H1 (cell line): ENCODE results near the gene RFPL2. TPM values are rescaled to one million over a fixed set of nuclear protein-coding genes. Genes with fewer than 3 reads are reported as not detected.
A peak's percentile ranks its signal among the peaks of the same experiment; 100 is the strongest.

Source experiments
- CTCF ChIA-PET: fragments of 300-600 bp; sonication (Branson Sonifier 250); formaldehyde crosslinking; loops from one replicate; lab custom pipeline; 2021; ENCODE audit not compliant: partially characterized antibody; lab: Charles Lee
- POLR2A ChIA-PET: fragments of 300-600 bp; sonication (Branson Sonifier 250); formaldehyde crosslinking; loops from one replicate; lab custom pipeline; 2021; ENCODE audit warnings: inconsistent platforms; ENCODE audit not compliant: partially characterized antibody; lab: Charles Lee
- DNase-seq, 2 experiments: peaks; one replicate each; pipeline versions ENCODE4 v3.0.0 to v3.0.0-alpha.2; 2010 to 2022; ENCODE audit warnings: low spot score in 2 of 2, low read depth in 1 of 2, mixed read lengths in 1 of 2
- FAIRE-seq: peaks from 2 replicates; lab custom pipeline; 2011; peaks lifted over from hg19 to GRCh38; lab: Jason Lieb, UNC
- H2AFZ ChIP-seq: 2 replicates; pipeline ENCODE4 v1.8.1; 2012; ENCODE audit warnings: low read length, inconsistent platforms
- H2AK5ac ChIP-seq: 2 replicates; pipeline ENCODE4 v1.6.1; 2013; ENCODE audit warnings: low read depth, low read length
- H2BK120ac ChIP-seq: replicated peaks from 2 replicates; pipeline ENCODE3; 2013; ENCODE audit warnings: low read depth, low read length, inconsistent platforms
- H2BK12ac ChIP-seq: 2 replicates; pipeline ENCODE4 v1.6.1; 2013; ENCODE audit warnings: low read depth, low read length
- H2BK15ac ChIP-seq: 2 replicates; pipeline ENCODE4 v1.6.1; 2013; ENCODE audit warnings: low read length
- H2BK20ac ChIP-seq: 2 replicates; pipeline ENCODE4 v1.6.1; 2013; ENCODE audit warnings: low read length
- H2BK5ac ChIP-seq: 2 replicates; pipeline ENCODE4 v1.6.1; 2013; ENCODE audit warnings: low read depth, low read length
- H3K14ac ChIP-seq: 2 replicates; pipeline ENCODE4 v1.6.1; 2013; ENCODE audit warnings: inconsistent platforms; ENCODE audit not compliant: insufficient read length
- H3K18ac ChIP-seq: 2 replicates; pipeline ENCODE4 v1.6.1; 2013; ENCODE audit warnings: low read length; ENCODE audit errors: extremely low read depth
- H3K23ac ChIP-seq: 2 replicates; pipeline ENCODE4 v1.6.1; 2013; ENCODE audit warnings: inconsistent platforms; ENCODE audit not compliant: insufficient read length
- H3K23me2 ChIP-seq: 2 replicates; pipeline ENCODE4 v1.6.1; 2013; ENCODE audit warnings: low read depth, low read length
- H3K27ac ChIP-seq: 2 replicates; pipeline ENCODE4 v1.6.1; 2011; ENCODE audit warnings: low read depth, low read length, inconsistent platforms
- H3K27me3 ChIP-seq, 4 experiments: replicated peaks in 1 of 4; 1 replicate in 1 of 4; 2 replicates in 3 of 4; pipeline versions ENCODE4 v1.6.1 to v1.8.1; 2011 to 2013; ENCODE audit warnings: low read length in 3 of 4, mild to moderate bottlenecking in 3 of 4, inconsistent platforms in 2 of 4, mixed read lengths in 2 of 4, moderate library complexity in 1 of 4; ENCODE audit not compliant: control insufficient read depth in 3 of 4, insufficient read depth in 3 of 4; ENCODE audit errors: extremely low read depth in 1 of 4
- H3K36me3 ChIP-seq, 4 experiments: 2 replicates each; pipeline versions ENCODE4 v1.6.1 to v1.8.1; 2011 to 2013; ENCODE audit warnings: mild to moderate bottlenecking in 4 of 4, low read length in 3 of 4, moderate library complexity in 2 of 4, control low read depth in 1 of 4, inconsistent platforms in 1 of 4; ENCODE audit not compliant: insufficient read depth in 4 of 4, control insufficient read depth in 2 of 4
- H3K4ac ChIP-seq: replicated peaks from 2 replicates; pipeline ENCODE3; 2013; ENCODE audit warnings: low read length, low read depth, mixed read lengths, inconsistent platforms; ENCODE audit not compliant: insufficient read length
- H3K4me1 ChIP-seq, 4 experiments: replicated peaks in 1 of 4; 1 replicate in 1 of 4; 2 replicates in 3 of 4; pipeline versions ENCODE4 v1.6.1 to v1.8.1; 2011 to 2013; ENCODE audit warnings: low read length in 3 of 4, inconsistent platforms in 2 of 4, mixed read lengths in 1 of 4; ENCODE audit not compliant: insufficient read depth in 4 of 4, control insufficient read depth in 3 of 4
- H3K4me2 ChIP-seq, 2 experiments: 2 replicates each; pipeline versions ENCODE4 v1.6.1 to v1.8.1; 2011 to 2013; ENCODE audit warnings: low read depth in 2 of 2, low read length in 2 of 2, control low read depth in 1 of 2, inconsistent platforms in 1 of 2, mild to moderate bottlenecking in 1 of 2; ENCODE audit not compliant: insufficient read depth in 1 of 2
- H3K4me3 ChIP-seq, 4 experiments: fragments of 200-600, 300-600 bp in 1 of 4; sonication (generic), shearing (Covaris generic), sonication (Bioruptor Twin) in 1 of 4; 2 replicates each; pipeline versions ENCODE4 v1.5.1 to v1.8.1; 2011 to 2016; ENCODE audit warnings: low read length in 4 of 4, low read depth in 3 of 4, control low read depth in 2 of 4, inconsistent platforms in 2 of 4, mild to moderate bottlenecking in 2 of 4, mixed read lengths in 1 of 4, moderate library complexity in 1 of 4; ENCODE audit not compliant: insufficient read depth in 2 of 4; ENCODE audit errors: extremely low read depth in 1 of 4
- H3K56ac ChIP-seq: replicated peaks from 2 replicates; pipeline ENCODE3; 2013; ENCODE audit warnings: low read depth, mild to moderate bottlenecking, mixed read lengths, low read length, inconsistent platforms; ENCODE audit not compliant: insufficient read length
- H3K79me1 ChIP-seq: 2 replicates; pipeline ENCODE4 v1.6.1; 2013; ENCODE audit warnings: low read depth, low read length, control low read depth
- H3K79me2 ChIP-seq, 2 experiments: 2 replicates each; pipeline versions ENCODE4 v1.6.1 to v1.8.1; 2012 to 2013; ENCODE audit warnings: low read length in 2 of 2, mild to moderate bottlenecking in 2 of 2, inconsistent platforms in 1 of 2; ENCODE audit not compliant: insufficient read depth in 2 of 2, control insufficient read depth in 1 of 2
- H3K9ac ChIP-seq, 4 experiments: replicated peaks in 1 of 4; 1 replicate in 1 of 4; 2 replicates in 3 of 4; pipeline versions ENCODE4 v1.6.1 to v1.8.1; 2011 to 2013; ENCODE audit warnings: low read depth in 3 of 4, low read length in 3 of 4, control low read depth in 2 of 4, mild to moderate bottlenecking in 2 of 4, moderate library complexity in 2 of 4, inconsistent platforms in 1 of 4; ENCODE audit errors: extremely low read depth in 1 of 4
- H3K9me3 ChIP-seq, 2 experiments: 2 replicates each; pipeline versions ENCODE4 v1.6.1 to v1.8.1; 2012 to 2013; ENCODE audit warnings: mild to moderate bottlenecking in 2 of 2, moderate library complexity in 2 of 2, control low read depth in 1 of 2, inconsistent platforms in 1 of 2, low read depth in 1 of 2, low read length in 1 of 2, mixed read lengths in 1 of 2; ENCODE audit not compliant: insufficient read depth in 2 of 2
- H4K20me1 ChIP-seq, 2 experiments: replicated peaks in 1 of 2; 2 replicates each; pipeline versions ENCODE3 to v1.8.1; 2011 to 2013; ENCODE audit warnings: inconsistent platforms in 2 of 2, low read length in 2 of 2, mild to moderate bottlenecking in 1 of 2; ENCODE audit not compliant: insufficient read depth in 2 of 2, control insufficient read depth in 1 of 2
- H4K5ac ChIP-seq: 2 replicates; pipeline ENCODE4 v1.6.1; 2013; ENCODE audit warnings: low read length, low read depth, mixed read lengths, inconsistent platforms; ENCODE audit not compliant: insufficient read length
- H4K8ac ChIP-seq: 2 replicates; pipeline ENCODE4 v1.8.0; 2013; ENCODE audit warnings: mild to moderate bottlenecking, moderate library complexity, low read length, inconsistent platforms; ENCODE audit not compliant: insufficient read depth; ENCODE audit errors: extremely low read depth
- H4K91ac ChIP-seq: replicated peaks from 2 replicates; pipeline ENCODE3; 2013; ENCODE audit warnings: low read length, mixed read lengths, inconsistent platforms; ENCODE audit not compliant: insufficient read length
- ATF3 ChIP-seq: IDR thresholded peaks from 2 replicates; pipeline ENCODE4 v1.6.1; 2011; ENCODE audit warnings: low read depth, mild to moderate bottlenecking, low read length; ENCODE audit not compliant: insufficient read depth
- BACH1 ChIP-seq: IDR thresholded peaks from 2 replicates; pipeline ENCODE4 v1.6.1; 2012; ENCODE audit warnings: low read length, improper control_type of control experiment
- CHD1 ChIP-seq: IDR thresholded peaks from 2 replicates; pipeline ENCODE4 v1.6.1; 2012; ENCODE audit warnings: low read depth, low read length, improper control_type of control experiment
- CREB1 ChIP-seq: IDR thresholded peaks from 2 replicates; pipeline ENCODE4 v1.6.1; 2012; ENCODE audit warnings: inconsistent platforms
- GABPA ChIP-seq: IDR thresholded peaks from 2 replicates; pipeline ENCODE4 v1.6.1; 2011; ENCODE audit warnings: mild to moderate bottlenecking, low read length, moderate library complexity, borderline replicate concordance; ENCODE audit not compliant: insufficient read depth
- HDAC2 ChIP-seq, 2 experiments: fragments of 300-600 bp in 1 of 2; sonication (generic) in 1 of 2; IDR thresholded peaks; 2 replicates each; pipeline ENCODE4 v1.6.1; 2011 to 2012; ENCODE audit warnings: low read depth in 2 of 2, low read length in 2 of 2, mild to moderate bottlenecking in 2 of 2, moderate library complexity in 2 of 2, borderline replicate concordance in 1 of 2, inconsistent platforms in 1 of 2
- KDM1A ChIP-seq: fragments of 200-600, 300-600 bp; sonication (generic); IDR thresholded peaks from 2 replicates; pipeline ENCODE4 v1.7.1; 2016; ENCODE audit warnings: mild to moderate bottlenecking, low read length, borderline replicate concordance
- KDM5A ChIP-seq: fragments of 200-600 bp; IDR thresholded peaks from 2 replicates; pipeline ENCODE4 v1.7.1; 2012; ENCODE audit warnings: mild to moderate bottlenecking, low read length, inconsistent platforms, mixed read lengths
- MAFK ChIP-seq: IDR thresholded peaks from 2 replicates; pipeline ENCODE4 v1.6.1; 2012; ENCODE audit warnings: low read depth, mild to moderate bottlenecking, improper control_type of control experiment, low read length
- POLR2A ChIP-seq, 2 experiments: IDR thresholded peaks; 1 replicate in 1 of 2; 2 replicates in 1 of 2; pipeline ENCODE4 v1.6.1; 2011; ENCODE audit warnings: low read depth in 2 of 2, low read length in 2 of 2, mild to moderate bottlenecking in 2 of 2; ENCODE audit errors: control extremely low read depth in 1 of 2
- SIX5 ChIP-seq: IDR thresholded peaks from 2 replicates; pipeline ENCODE4 v1.6.1; 2011; ENCODE audit warnings: mild to moderate bottlenecking, low read depth, low read length
- SUZ12 ChIP-seq: fragments of 200-600 bp; sonication (generic); IDR thresholded peaks from 2 replicates; pipeline ENCODE4 v1.6.1; 2012; ENCODE audit warnings: mild to moderate bottlenecking, inconsistent platforms, low read length, moderate library complexity, mixed read lengths
- WGBS, 2 experiments: shearing (Covaris generic) in 1 of 2; methylation state at CpG; one replicate each; pipeline versions ENCODE4 v1.1.6 to v1.1.7; 2013 to 2015; ENCODE audit warnings: low lambda C conversion rate in 2 of 2, mixed read lengths in 2 of 2, inconsistent platforms in 1 of 2, low coverage in 1 of 2, missing lambda C conversion rate in 1 of 2; ENCODE audit not compliant: insufficient replicate concordance in 2 of 2, insufficient coverage in 1 of 2, insufficient read length in 1 of 2; ENCODE audit errors: extremely low coverage in 1 of 2, missing lambda C conversion rate in 1 of 2; 5-methylcytosine and 5-hydroxymethylcytosine counted together
- polyA plus RNA-seq, 7 experiments: library from polyadenylated mRNA; depleted of rRNA in 3 of 7; stranded (reverse) in 5 of 7; unstranded in 2 of 7; fragments of >200 nt in 5 of 7; fragments of 200-250 nt in 2 of 7; gene quantifications; 1 replicate in 5 of 7; 2 replicates in 1 of 7; 4 replicates in 1 of 7; pipeline versions ENCODE4 v1.2.1 to v1.2.3, GENCODE V29; 2011 to 2013; ENCODE audit warnings: missing spikeins in 2 of 7, mixed read lengths in 2 of 7
- total RNA-seq: library from RNA; stranded (reverse); fragmentation: NEBNext Ultra II Directional; extraction: Animal tissue kit (Norgen Biotek cat#: 25700); gene quantifications from 2 replicates; pipeline ENCODE4 v1.2.1, GENCODE V29; 2021

RFPL2 gene
- total and polyA plus RNA-seq, 2 of the 8 experiments (the other 6 are each of a cell fraction or from before 2014, with no cell fraction given): 0.15 to 0.19 TPM

GRCh38 chr22:32205974-32206773 lies 1.3 kb upstream of the RFPL2 start:
- DNase-seq (peak in 1 of 2 experiments; percentile 76), FAIRE-seq (no peak)
- Histone ChIP-seq H3K14ac (no peak overlapping the region), H3K4ac (no peak overlapping the region), H2AFZ (no peak overlapping the region), H3K18ac (no peak overlapping the region), H3K27ac (no peak overlapping the region), H3K4me1 (peaks cover 0 to 29% (median 15%) of the 10 kb centered on the region in 4 experiments; a peak in 5 of 7 replicates), H3K4me3 (no peak overlapping the region), H3K36me3 (no peaks in the 10 kb centered on the region), H3K56ac (no peak overlapping the region), H3K79me1 (no peaks in the 10 kb centered on the region), H2BK120ac (no peak overlapping the region), H3K23ac (no peak overlapping the region), H2BK15ac (no peak overlapping the region), H3K9ac (no peak overlapping the region), H3K9me3 (no peaks in the 10 kb centered on the region), H4K5ac (no peak overlapping the region), H4K8ac (no peak overlapping the region), H4K91ac (no peak overlapping the region), H4K20me1 (peaks cover 0 to 4% of the 10 kb centered on the region in 2 experiments), H2AK5ac (no peak overlapping the region), H3K23me2 (peaks cover 20% of the 10 kb centered on the region), H2BK12ac (0 out of 2 replicates have a peak overlapping the region, but pooled peaks have one; percentile 39), H2BK20ac (no peak overlapping the region), H2BK5ac (no peak overlapping the region), H3K79me2 (no peaks in the 10 kb centered on the region), H3K4me2 (no peak overlapping the region; a peak in 1 of 4 replicates), H3K27me3 (peaks cover 19 to 47% (median 41%) of the 10 kb centered on the region in 4 experiments)
- ChIA-PET CTCF (interaction anchor here (0.7 to 3.8 kb wide), 11 partner anchors 12 to 173 kb away, joined by 3 to 22 read pairs (median 6); no protein-coding TSS in a partner anchor), POLR2A (no interaction called here)
- 77% methylated on average over 25 of the region's 30 CpGs; no CpG with 5 or more reads in 1 of the 2 experiments for WGBS, 2 experiments
- no peak for TF ChIP-seq HDAC2 (IDR thresholded peaks at IDR 0.05; ENCODE audit: borderline replicate concordance in 1 of 2, low read depth in 2 of 2, low read length in 2 of 2)
- no peak for TF ChIP-seq CREB1
- no peak for TF ChIP-seq ATF3
- no peak for TF ChIP-seq MAFK
- TF ChIP-seq BACH1: no peak
- TF ChIP-seq KDM1A: no peak
- no peak for TF ChIP-seq SUZ12
- no peak for TF ChIP-seq CHD1
- no peak for TF ChIP-seq KDM5A
- no peak for TF ChIP-seq GABPA
- TF ChIP-seq SIX5: no peak
- TF ChIP-seq POLR2A (IDR thresholded peaks at IDR 0.05; ENCODE audit: control extremely low read depth in 1 of 2, low read depth in 2 of 2, low read length in 2 of 2): no peak
